Measurements from ENCODE around the gene SIPA1L3.

DNA sequence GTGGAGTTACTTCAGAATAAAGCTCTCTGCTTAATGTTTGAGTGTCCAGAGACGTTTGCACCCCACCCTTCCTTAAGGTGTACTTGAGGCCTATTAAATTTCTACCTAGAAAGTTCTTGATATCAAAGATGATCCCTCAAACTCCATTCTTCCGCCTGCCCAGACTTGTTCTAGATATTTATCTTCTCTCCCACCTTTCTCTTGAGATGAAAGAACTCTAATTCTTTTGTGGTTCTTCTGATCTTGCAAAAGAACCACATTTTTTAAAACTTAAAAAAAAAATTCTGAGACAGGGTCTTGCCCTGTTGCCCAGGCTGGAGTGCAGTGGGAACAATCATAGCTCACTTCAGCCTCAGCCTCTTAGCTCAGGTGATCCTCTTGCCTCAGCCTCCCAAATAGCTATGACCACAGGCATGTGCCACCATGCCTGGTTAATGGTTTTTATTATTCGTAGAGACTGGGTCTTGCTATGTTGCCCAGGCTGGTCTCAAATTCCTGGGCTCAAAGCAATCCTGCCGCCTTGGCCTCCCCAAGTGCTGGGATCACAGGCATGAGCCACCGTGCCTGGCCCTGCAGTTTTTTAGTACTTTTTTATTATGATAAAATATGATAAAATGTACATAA lies 94.3 kb downstream of the SIPA1L3 start:
- TF ChIP-seq, protein P1, sequence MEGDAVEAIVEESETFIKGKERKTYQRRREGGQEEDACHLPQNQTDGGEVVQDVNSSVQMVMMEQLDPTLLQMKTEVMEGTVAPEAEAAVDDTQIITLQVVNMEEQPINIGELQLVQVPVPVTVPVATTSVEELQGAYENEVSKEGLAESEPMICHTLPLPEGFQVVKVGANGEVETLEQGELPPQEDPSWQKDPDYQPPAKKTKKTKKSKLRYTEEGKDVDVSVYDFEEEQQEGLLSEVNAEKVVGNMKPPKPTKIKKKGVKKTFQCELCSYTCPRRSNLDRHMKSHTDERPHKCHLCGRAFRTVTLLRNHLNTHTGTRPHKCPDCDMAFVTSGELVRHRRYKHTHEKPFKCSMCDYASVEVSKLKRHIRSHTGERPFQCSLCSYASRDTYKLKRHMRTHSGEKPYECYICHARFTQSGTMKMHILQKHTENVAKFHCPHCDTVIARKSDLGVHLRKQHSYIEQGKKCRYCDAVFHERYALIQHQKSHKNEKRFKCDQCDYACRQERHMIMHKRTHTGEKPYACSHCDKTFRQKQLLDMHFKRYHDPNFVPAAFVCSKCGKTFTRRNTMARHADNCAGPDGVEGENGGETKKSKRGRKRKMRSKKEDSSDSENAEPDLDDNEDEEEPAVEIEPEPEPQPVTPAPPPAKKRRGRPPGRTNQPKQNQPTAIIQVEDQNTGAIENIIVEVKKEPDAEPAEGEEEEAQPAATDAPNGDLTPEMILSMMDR (IDR thresholded peaks at IDR 0.05; ENCODE audit: insufficient read depth, low read depth, low read length) = no peak
- no peak for TF ChIP-seq EZH2 (IDR thresholded peaks at IDR 0.05; ENCODE audit: insufficient read depth, low read length)
